Keratinocyte (primary cell): ENCODE measurements around the gene PRKN.

ENCODE experiments used
- EZH2 ChIP-seq: IDR thresholded peaks from one replicate; pipeline ENCODE4 v1.6.1; 2012; ENCODE audit warnings: inconsistent platforms, mild to moderate bottlenecking, low read length, moderate library complexity
- TF ChIP-seq, protein P1 (sequence below), 3 experiments: IDR thresholded peaks in 1 of 3; conservative IDR thresholded peaks in 1 of 3; optimal IDR thresholded peaks in 1 of 3; 2 replicates in 2 of 3; 3 replicates in 1 of 3; pipeline versions ENCODE3 to v1.5.1; 2011; ENCODE audit warnings: low read length in 3 of 3, mild to moderate bottlenecking in 3 of 3, moderate library complexity in 2 of 3, control low read depth in 1 of 3, inconsistent platforms in 1 of 3; ENCODE audit not compliant: insufficient read depth in 2 of 3; ENCODE audit errors: extremely low read depth in 1 of 3

DNA sequence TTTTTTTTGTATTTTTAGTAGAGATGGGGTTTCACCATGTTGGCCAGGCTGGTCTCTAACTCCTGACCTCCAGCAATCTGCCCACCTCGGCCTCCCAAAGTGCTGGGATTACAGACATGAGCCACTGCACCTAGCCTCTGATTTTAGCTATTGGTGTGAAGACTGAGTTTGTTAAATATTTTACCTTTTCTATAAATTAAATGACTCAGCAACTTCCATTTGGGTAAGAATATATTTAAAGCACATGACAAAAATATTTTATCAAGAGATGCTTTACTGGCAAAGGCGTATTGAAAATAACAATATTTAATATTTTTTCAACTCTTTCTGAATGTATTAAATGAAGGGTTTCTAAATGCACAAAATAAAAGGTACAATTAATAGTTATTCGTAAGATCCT lies 1295.0 kb downstream of the PRKN start:
- TF ChIP-seq EZH2 = no peak
- TF ChIP-seq, protein P1, sequence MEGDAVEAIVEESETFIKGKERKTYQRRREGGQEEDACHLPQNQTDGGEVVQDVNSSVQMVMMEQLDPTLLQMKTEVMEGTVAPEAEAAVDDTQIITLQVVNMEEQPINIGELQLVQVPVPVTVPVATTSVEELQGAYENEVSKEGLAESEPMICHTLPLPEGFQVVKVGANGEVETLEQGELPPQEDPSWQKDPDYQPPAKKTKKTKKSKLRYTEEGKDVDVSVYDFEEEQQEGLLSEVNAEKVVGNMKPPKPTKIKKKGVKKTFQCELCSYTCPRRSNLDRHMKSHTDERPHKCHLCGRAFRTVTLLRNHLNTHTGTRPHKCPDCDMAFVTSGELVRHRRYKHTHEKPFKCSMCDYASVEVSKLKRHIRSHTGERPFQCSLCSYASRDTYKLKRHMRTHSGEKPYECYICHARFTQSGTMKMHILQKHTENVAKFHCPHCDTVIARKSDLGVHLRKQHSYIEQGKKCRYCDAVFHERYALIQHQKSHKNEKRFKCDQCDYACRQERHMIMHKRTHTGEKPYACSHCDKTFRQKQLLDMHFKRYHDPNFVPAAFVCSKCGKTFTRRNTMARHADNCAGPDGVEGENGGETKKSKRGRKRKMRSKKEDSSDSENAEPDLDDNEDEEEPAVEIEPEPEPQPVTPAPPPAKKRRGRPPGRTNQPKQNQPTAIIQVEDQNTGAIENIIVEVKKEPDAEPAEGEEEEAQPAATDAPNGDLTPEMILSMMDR (optimal IDR thresholded peaks at IDR 0.05 in 1 of 3, IDR thresholded peaks at IDR 0.05 in 1 of 3, conservative IDR thresholded peaks at IDR 0.05 in 1 of 3; ENCODE audit: extremely low read depth in 1 of 3, insufficient read depth in 2 of 3, low read length in 3 of 3) = no peak
